KMS-11 (cell line): ENCODE measurements around the gene ADAMTS15.

Source experiments
- H2AFZ ChIP-seq: fragments of 200-600 bp; sonication (generic); 2 replicates; pipeline ENCODE4 v1.6.1; 2016; ENCODE audit warnings: antibody characterized with exemption, mixed run types, low read depth
- H3K27ac ChIP-seq: fragments of 200-600 bp; sonication (generic); 2 replicates; pipeline ENCODE4 v1.6.1; 2016; ENCODE audit warnings: mild to moderate bottlenecking, mixed run types
- H3K27me3 ChIP-seq: fragments of 200-600 bp; sonication (generic); 2 replicates; pipeline ENCODE4 v1.6.1; 2017; ENCODE audit warnings: mild to moderate bottlenecking, low read depth, mixed run types, moderate library complexity; ENCODE audit not compliant: insufficient read depth
- H3K36me3 ChIP-seq: fragments of 200-600 bp; sonication (generic); 2 replicates; pipeline ENCODE4 v1.6.1; 2017; ENCODE audit warnings: mild to moderate bottlenecking, mixed run types; ENCODE audit not compliant: insufficient read depth
- H3K4me1 ChIP-seq: fragments of 200-600 bp; sonication (generic); 2 replicates; pipeline ENCODE4 v1.6.1; 2016; ENCODE audit warnings: mild to moderate bottlenecking, low read depth, mixed run types; ENCODE audit not compliant: poor library complexity, severe bottlenecking
- H3K4me2 ChIP-seq: fragments of 200-600 bp; sonication (generic); 2 replicates; pipeline ENCODE4 v1.7.0; 2016; ENCODE audit warnings: mild to moderate bottlenecking, mixed run types
- H3K4me3 ChIP-seq: fragments of 200-600 bp; sonication (generic); IDR thresholded peaks from 2 replicates; pipeline ENCODE4 v1.6.1; 2017; ENCODE audit warnings: low read depth, low read length, mixed read lengths; ENCODE audit not compliant: insufficient read depth
- H3K79me2 ChIP-seq: fragments of 200-600 bp; sonication (generic); 2 replicates; pipeline ENCODE4 v1.6.1; 2016; ENCODE audit warnings: low read depth, mixed run types; ENCODE audit not compliant: insufficient read depth
- H3K9ac ChIP-seq: fragments of 200-600 bp; sonication (generic); 2 replicates; pipeline ENCODE4 v1.6.1; 2016; ENCODE audit warnings: mild to moderate bottlenecking, mixed run types
- H4K20me1 ChIP-seq: fragments of 200-600 bp; sonication (generic); 2 replicates; pipeline ENCODE4 v1.6.1; 2016; ENCODE audit warnings: mild to moderate bottlenecking, mixed run types; ENCODE audit not compliant: insufficient read depth
- TF ChIP-seq, protein P1 (sequence below): fragments of 200-600 bp; sonication (generic); conservative IDR thresholded peaks from 2 replicates; pipeline ENCODE4 v1.6.1; 2017; ENCODE audit warnings: low read depth, mild to moderate bottlenecking, antibody characterized with exemption, low read length, moderate library complexity, mixed read lengths

Gene ADAMTS15

DNA sequence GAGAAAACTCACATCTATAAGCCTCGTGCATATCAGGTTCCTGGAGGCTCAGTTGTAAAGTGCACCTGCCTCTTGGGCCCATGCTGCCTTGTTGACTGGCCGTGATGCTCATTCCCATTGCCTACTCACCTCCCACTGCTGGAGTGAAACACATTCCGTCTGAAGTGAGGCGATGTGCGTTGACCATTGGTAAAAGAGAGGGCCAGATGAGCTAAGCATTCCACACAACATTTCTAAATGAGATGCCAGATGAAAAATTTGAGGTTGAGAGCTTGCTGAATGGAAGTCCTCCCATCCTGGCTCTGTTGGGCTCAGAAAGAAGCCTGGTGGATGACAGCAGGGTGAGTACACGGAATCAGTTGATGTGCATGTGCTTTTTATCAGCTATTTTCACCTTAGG, 8.6 kb upstream of the ADAMTS15 start:
- TF ChIP-seq, protein P1, sequence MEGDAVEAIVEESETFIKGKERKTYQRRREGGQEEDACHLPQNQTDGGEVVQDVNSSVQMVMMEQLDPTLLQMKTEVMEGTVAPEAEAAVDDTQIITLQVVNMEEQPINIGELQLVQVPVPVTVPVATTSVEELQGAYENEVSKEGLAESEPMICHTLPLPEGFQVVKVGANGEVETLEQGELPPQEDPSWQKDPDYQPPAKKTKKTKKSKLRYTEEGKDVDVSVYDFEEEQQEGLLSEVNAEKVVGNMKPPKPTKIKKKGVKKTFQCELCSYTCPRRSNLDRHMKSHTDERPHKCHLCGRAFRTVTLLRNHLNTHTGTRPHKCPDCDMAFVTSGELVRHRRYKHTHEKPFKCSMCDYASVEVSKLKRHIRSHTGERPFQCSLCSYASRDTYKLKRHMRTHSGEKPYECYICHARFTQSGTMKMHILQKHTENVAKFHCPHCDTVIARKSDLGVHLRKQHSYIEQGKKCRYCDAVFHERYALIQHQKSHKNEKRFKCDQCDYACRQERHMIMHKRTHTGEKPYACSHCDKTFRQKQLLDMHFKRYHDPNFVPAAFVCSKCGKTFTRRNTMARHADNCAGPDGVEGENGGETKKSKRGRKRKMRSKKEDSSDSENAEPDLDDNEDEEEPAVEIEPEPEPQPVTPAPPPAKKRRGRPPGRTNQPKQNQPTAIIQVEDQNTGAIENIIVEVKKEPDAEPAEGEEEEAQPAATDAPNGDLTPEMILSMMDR = no peak
- no peaks in the 10 kb centered on the region for H4K20me1 ChIP-seq
- no peak overlapping the region for H3K9ac ChIP-seq
- H3K79me2 ChIP-seq = no peaks in the 10 kb centered on the region
- no peak overlapping the region for H2AFZ ChIP-seq
- no peak overlapping the region for H3K4me2 ChIP-seq
- H3K27ac ChIP-seq = no peak overlapping the region
- no peaks in the 10 kb centered on the region for H3K27me3 ChIP-seq
- no peak overlapping the region for H3K4me3 ChIP-seq
- no peaks in the 10 kb centered on the region for H3K4me1 ChIP-seq
- H3K36me3 ChIP-seq = no peaks in the 10 kb centered on the region

DNA sequence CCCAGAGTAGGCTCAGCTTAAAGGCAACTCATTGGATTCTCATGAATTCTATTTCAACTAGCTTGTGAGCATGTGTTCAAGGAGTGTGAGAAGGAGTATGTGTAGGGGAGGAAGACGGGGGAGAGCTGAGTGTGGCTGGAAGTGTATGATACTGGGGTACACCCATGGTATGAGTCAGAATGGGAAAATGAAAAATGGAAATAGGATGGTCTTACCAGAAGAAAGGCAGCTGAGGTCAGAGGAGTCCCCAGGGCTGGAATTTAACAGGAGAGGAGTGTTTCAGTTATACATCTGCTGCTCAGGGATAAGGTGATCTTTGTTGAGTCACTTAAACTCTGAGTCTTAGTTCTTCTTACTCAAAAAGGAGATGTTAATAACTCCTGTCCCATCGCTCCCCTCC, 6.7 kb upstream of the ADAMTS15 start:
- Histone ChIP-seq H3K9ac (no peak overlapping the region), H3K4me2 (no peak overlapping the region), H3K4me3 (no peak overlapping the region), H3K27me3 (no peaks in the 10 kb centered on the region), H3K4me1 (no peaks in the 10 kb centered on the region), H2AFZ (no peak overlapping the region), H3K36me3 (no peaks in the 10 kb centered on the region), H4K20me1 (no peaks in the 10 kb centered on the region), H3K79me2 (no peaks in the 10 kb centered on the region), H3K27ac (no peak overlapping the region)
- TF ChIP-seq, protein P1 = no peak

DNA sequence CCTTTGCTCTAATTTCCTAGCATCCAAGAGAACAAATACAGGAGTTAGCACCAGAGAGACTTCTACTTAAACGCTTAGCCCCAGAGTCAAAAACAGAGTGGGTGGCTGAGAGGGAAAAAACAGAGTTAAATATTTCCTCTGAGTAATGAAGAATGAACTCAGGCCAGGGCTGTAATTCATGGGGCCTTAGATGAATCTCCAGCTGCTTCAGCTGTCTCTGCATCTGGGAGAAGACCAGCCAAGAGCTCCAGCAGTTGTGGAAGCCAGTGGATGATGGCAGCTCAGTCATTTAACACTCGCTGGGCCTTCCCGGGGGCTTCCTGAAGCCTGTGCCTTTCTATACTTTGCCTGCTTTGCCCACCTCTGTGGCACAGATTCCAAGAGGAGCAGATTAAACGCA, 5.7 kb upstream of the ADAMTS15 start:
- TF ChIP-seq, protein P1 = no peak
- H3K36me3 ChIP-seq = no peaks in the 10 kb centered on the region
- H2AFZ ChIP-seq = no peak overlapping the region
- H3K9ac ChIP-seq = no peak overlapping the region
- H3K27me3 ChIP-seq = no peaks in the 10 kb centered on the region
- H3K4me1 ChIP-seq = no peaks in the 10 kb centered on the region
- no peaks in the 10 kb centered on the region for H4K20me1 ChIP-seq
- no peak overlapping the region for H3K4me2 ChIP-seq
- H3K4me3 ChIP-seq = no peak overlapping the region
- no peak overlapping the region for H3K27ac ChIP-seq
- no peaks in the 10 kb centered on the region for H3K79me2 ChIP-seq

DNA sequence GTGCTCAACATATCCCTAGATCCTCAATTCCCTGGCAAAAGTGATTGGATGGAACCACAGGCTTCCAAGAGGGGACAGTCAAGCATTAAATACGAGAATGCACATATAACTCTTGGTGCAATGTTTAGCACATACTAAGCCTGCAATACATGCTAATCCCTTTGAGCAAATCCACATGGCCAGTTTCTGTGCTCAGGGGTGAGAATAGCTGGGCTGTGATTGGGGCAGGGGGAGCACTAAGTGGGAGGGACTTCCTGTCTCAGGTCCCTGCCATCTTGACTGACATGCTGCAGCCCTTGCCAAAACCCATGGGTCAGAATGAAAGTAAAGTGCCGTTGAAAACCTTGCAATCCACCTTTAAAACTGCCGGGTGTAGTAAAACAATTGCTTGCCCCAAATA, 2.7 kb upstream of the ADAMTS15 start:
- no peaks in the 10 kb centered on the region for H3K79me2 ChIP-seq
- no peak overlapping the region for H3K4me2 ChIP-seq
- no peak overlapping the region for H3K9ac ChIP-seq
- no peak overlapping the region for H3K4me3 ChIP-seq
- no peaks in the 10 kb centered on the region for H3K4me1 ChIP-seq
- no peak overlapping the region for H2AFZ ChIP-seq
- TF ChIP-seq, protein P1 = no peak
- H3K27me3 ChIP-seq = no peaks in the 10 kb centered on the region
- no peaks in the 10 kb centered on the region for H3K36me3 ChIP-seq
- H4K20me1 ChIP-seq = no peaks in the 10 kb centered on the region
- no peak overlapping the region for H3K27ac ChIP-seq

DNA sequence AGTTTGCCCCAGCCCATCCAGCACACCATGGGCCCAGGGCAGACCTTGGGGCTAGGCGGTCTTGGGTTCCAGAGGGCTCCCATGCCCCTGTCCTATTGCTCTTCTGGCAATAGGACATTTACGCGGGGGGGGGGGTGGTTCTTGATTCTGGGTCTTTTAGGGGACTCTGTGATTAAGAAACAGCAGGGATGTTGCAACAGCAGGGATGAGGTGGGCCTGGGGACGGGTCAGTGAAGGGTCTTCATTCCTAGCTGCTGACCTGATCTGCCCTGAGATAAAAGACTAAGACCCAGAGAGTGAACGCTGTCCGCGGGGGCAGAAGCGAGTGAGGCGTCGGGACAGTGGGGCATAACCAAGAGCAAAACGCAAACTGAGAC, 418 bp upstream of the ADAMTS15 start:
- no peaks in the 10 kb centered on the region for H4K20me1 ChIP-seq
- TF ChIP-seq, protein P1 = no peak
- no peaks in the 10 kb centered on the region for H3K79me2 ChIP-seq
- no peak overlapping the region for H3K4me3 ChIP-seq
- peak overlapping the region; percentile 71; the same call in 1 of the 2 replicates for H2AFZ ChIP-seq
- H3K9ac ChIP-seq = no peak overlapping the region
- no peaks in the 10 kb centered on the region for H3K27me3 ChIP-seq
- H3K4me1 ChIP-seq = no peaks in the 10 kb centered on the region
- H3K4me2 ChIP-seq = peak overlapping the region; percentile 51; the same call in 1 of the 2 replicates
- no peak overlapping the region for H3K27ac ChIP-seq
- no peaks in the 10 kb centered on the region for H3K36me3 ChIP-seq
